C4-2B (cell line): ENCODE results near the gene ANKS1B.
"Not testable (repeated sequence)": the region's sequence is repeated elsewhere in the genome, so short reads cannot be mapped to it uniquely, and the experiment has no call there.

Experiments
- H3K27ac ChIP-seq: fragments of 450-650 bp; 2 replicates; pipeline ENCODE4 v1.5.1; 2017
- ZFX ChIP-seq: fragments of 450-650 bp; IDR thresholded peaks from 2 replicates; pipeline ENCODE4 v1.6.1; 2017
- TF ChIP-seq, protein P1 (sequence below): fragments of 450-650 bp; conservative IDR thresholded peaks from 2 replicates; pipeline ENCODE4 v1.5.1; 2017; ENCODE audit warnings: mild to moderate bottlenecking

The ANKS1B gene

DNA sequence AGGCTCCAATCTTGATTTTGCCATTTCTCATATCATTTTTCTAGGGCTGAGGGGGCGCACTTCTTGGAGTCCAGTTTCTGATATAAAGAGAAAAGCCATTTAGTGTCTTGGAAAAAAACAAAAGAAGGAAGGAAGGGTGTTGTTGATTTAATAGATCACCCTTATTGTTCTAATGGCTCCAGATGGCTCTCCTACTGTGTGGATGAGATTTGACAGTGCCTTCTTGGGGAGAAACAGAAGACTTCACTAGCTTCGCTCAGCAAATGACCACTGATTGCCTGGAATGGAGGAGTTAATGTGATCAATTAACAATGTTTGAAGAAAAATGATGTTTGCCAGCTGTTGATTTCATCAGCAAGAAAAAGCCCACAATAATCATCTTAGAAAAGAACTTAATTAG is 1123.5 kb downstream of the ANKS1B start:
- no peak for TF ChIP-seq ZFX
- TF ChIP-seq, protein P1, sequence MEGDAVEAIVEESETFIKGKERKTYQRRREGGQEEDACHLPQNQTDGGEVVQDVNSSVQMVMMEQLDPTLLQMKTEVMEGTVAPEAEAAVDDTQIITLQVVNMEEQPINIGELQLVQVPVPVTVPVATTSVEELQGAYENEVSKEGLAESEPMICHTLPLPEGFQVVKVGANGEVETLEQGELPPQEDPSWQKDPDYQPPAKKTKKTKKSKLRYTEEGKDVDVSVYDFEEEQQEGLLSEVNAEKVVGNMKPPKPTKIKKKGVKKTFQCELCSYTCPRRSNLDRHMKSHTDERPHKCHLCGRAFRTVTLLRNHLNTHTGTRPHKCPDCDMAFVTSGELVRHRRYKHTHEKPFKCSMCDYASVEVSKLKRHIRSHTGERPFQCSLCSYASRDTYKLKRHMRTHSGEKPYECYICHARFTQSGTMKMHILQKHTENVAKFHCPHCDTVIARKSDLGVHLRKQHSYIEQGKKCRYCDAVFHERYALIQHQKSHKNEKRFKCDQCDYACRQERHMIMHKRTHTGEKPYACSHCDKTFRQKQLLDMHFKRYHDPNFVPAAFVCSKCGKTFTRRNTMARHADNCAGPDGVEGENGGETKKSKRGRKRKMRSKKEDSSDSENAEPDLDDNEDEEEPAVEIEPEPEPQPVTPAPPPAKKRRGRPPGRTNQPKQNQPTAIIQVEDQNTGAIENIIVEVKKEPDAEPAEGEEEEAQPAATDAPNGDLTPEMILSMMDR = no peak

DNA sequence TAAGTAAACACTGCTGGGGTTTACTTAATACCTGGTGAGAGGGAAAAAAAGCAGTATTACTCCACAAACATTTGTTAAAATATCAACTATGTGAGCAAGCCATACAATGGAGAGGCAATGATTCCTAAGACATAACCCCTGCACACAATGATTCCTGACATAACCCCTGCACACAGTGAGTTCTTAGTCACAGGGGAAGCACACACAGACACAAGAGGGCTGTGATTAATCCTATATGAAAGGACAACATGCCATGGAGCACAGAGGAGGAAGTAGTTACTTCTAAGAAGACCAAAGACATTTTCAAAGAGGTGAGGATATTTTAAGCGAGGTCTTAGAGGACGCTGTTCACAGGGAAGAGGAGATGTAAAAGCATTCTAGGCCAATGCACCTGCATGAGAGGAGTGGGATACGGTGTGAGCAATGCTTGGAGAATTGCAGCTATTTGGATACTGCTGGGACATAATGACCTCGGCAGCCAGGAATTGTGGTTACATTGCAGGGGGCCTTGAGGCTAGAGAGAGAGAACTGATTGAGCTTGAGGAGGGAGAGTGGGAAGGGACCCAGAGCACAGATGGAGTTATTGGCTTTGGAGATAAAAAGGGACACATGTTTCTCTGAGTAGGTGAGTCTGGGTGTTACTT is 1127.7 kb downstream of the ANKS1B start:
- no peak for TF ChIP-seq ZFX
- TF ChIP-seq, protein P1 = no peak
- no peak overlapping the region for H3K27ac ChIP-seq

More for the DNA sequence above, 1123.5 kb downstream of the ANKS1B start:
- no peak overlapping the region for H3K27ac ChIP-seq

DNA sequence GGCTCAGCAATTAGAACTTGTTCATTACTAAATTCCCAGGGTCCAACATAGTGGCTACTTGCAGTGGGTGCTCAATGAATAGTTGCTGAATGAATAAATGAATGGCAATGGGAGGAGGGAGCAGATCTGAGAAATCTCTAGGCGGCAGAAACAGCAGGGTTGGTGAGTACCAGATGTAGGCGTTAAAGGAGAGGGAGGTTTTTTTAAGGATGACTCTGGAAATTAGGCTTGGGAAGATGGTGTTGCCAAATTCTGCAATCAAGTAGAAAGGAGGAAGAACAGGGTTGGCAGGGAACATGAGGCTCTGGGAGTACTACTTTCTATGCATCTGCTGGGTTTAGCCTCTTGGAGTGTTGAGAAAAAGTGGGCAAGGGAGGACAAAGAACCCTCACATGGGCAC is 1132.6 kb downstream of the ANKS1B start:
- TF ChIP-seq, protein P1 = no peak
- TF ChIP-seq ZFX = no peak

DNA sequence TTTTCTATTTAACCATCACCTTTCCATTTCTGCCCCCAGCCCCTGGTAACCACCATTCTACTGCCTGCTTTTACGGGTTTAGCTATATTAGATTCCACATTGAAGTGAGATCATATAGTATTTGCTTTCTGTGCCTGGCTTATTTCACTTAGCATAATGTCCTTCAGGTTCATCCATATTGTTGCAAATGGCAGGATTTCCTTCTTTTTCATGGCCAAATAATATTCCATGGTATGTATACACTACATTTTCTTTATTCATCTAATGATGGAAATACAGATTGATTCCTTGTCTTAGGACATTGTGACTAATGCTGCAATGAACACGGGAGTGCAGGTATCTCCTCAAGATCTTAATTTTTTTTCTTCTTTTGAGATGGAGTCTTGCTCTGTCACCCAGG is 1137.5 kb downstream of the ANKS1B start:
- no peak overlapping the region for H3K27ac ChIP-seq
- TF ChIP-seq ZFX = no peak
- TF ChIP-seq, protein P1 = no peak

More for the DNA sequence above, 1132.6 kb downstream of the ANKS1B start:
- no peak overlapping the region for H3K27ac ChIP-seq

DNA sequence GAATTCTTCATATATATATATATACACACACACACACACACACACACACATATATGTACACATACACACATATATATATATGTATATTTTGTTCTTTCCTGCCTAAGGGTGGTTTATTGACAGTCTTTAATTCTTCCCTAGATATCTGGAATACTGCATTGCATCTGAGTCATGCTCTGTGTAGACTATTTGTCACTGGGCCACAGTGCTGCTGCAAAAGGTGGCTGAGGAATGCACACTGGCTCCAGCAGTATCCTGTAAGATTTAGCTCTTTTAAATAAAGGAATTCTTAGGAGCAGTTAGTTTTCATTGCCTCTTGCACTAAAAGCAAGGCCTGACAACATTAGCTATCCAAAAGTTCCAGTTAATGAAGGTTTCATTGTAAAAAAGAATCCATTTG is 1138.8 kb downstream of the ANKS1B start:
- H3K27ac ChIP-seq = no peak overlapping the region
- TF ChIP-seq ZFX = no peak
- TF ChIP-seq, protein P1 = no peak

DNA sequence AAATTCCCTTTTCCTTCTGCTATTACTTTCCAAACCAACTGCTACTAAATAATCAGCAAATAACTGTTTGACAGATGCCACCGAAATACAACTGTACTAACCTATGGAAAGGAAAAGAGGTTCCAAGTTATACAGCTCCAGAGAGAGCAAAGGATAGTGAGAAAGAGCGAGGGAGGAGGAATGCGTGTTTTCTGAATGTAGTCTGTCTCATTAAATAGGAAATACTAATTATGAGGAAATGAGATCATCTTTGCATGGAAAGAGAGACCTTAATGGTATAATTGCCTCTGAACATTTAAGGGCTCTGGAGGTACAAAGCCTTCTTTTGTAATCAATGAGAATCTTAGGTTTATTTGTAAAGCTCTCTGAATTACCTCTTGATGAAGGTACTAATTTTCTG is 1144.4 kb downstream of the ANKS1B start:
- TF ChIP-seq, protein P1 = no peak
- no peak for TF ChIP-seq ZFX
- H3K27ac ChIP-seq = no peak overlapping the region

DNA sequence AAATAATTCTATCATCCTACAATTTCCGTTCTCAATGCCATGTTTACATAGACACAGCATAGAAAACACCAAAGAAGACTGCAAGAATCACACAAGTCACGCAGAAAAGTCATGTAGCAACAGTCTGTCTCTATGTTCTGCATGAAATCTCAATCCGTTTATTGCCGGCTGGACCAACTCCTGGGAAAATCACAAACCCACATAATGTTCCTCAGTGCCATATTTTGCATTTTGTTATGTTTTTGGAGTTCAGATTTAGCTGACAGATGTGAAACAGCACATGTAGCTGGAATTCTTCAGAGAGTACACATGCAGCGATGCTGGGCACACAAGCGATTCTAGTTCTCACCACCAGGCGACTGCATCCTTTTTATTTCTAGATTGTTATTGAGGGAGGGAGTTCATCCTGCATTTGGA is 1146.5 kb downstream of the ANKS1B start:
- TF ChIP-seq ZFX = no peak
- TF ChIP-seq, protein P1 = peak; percentile 51
- H3K27ac ChIP-seq = no peak overlapping the region

DNA sequence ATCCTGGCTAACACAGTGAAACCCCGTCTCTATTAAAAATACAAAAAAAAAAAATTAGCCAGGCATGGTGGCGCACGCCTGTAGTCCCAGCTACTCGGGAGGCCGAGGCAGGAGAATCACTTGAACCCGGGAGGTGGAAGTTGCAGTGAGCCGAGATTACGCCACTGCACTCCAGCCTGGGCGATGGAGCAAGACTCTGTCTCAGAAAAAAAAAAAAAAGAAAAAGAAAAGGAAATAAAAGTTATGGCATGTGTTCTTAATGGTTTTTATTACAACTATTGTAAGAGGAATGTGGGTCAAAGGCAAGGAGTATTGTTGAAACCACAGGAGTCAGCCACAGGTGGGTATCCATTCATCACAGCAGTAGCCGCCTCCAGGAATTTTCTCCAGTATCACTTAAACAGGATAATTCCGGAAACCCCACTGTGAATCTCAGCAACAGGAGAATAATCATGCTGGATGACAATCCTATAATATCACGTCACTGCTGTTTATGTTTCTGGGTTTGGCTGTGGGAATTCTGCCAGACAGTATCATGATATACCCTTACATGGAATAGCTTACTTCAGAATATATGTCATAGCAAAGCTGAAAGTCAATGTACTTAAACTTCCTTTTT is 1147.5 kb downstream of the ANKS1B start:
- H3K27ac ChIP-seq = not testable (repeated sequence)
